OCI-LY1 (cell line): ENCODE measurements around the gene ITM2B.

Experiments
- H2AFZ ChIP-seq: fragments of 200-600 bp; sonication (generic), shearing (Covaris generic); 2 replicates; pipeline ENCODE4 v1.6.0; 2014; ENCODE audit warnings: antibody characterized with exemption, mild to moderate bottlenecking, low read length
- H3F3A ChIP-seq: fragments of 200-600 bp; sonication (generic), shearing (Covaris generic); 2 replicates; pipeline ENCODE4 v1.6.0; 2014; ENCODE audit warnings: mild to moderate bottlenecking, antibody characterized with exemption, low read length, moderate library complexity; ENCODE audit not compliant: insufficient read depth
- H3K27ac ChIP-seq: fragments of 200-600 bp; sonication (generic); 2 replicates; pipeline ENCODE4 v1.5.1; 2014; ENCODE audit warnings: low read length, mixed run types, mild to moderate bottlenecking, low read depth; ENCODE audit not compliant: poor library complexity, severe bottlenecking
- H3K27me3 ChIP-seq: fragments of 200-600 bp; sonication (generic); 2 replicates; pipeline ENCODE4 v1.6.0; 2014; ENCODE audit warnings: antibody characterized with exemption, mild to moderate bottlenecking, low read length, moderate library complexity; ENCODE audit not compliant: insufficient read depth
- H3K36me3 ChIP-seq: fragments of 200-600 bp; sonication (generic); 2 replicates; pipeline ENCODE4 v1.6.1; 2014; ENCODE audit warnings: mild to moderate bottlenecking, antibody characterized with exemption, low read length, moderate library complexity, mixed read lengths; ENCODE audit not compliant: insufficient read depth
- H3K4me1 ChIP-seq: fragments of 200-600 bp; sonication (generic); 2 replicates; pipeline ENCODE4 v1.5.1; 2014; ENCODE audit warnings: mild to moderate bottlenecking, low read length, moderate library complexity; ENCODE audit not compliant: insufficient read depth, severe bottlenecking
- H3K4me2 ChIP-seq: fragments of 200-600 bp; sonication (generic), shearing (Covaris generic); 2 replicates; pipeline ENCODE4 v1.6.1; 2014; ENCODE audit warnings: low read length
- H3K4me3 ChIP-seq: fragments of 200-600 bp; sonication (generic); 2 replicates; pipeline ENCODE4 v1.5.1; 2014; ENCODE audit warnings: low read length, low read depth, mild to moderate bottlenecking, mixed read lengths; ENCODE audit not compliant: poor library complexity, severe bottlenecking
- H3K79me2 ChIP-seq: fragments of 200-600 bp; shearing (Covaris generic); 2 replicates; pipeline ENCODE4 v1.6.1; 2016; ENCODE audit warnings: mixed run types, low read length, mixed read lengths; ENCODE audit not compliant: insufficient read depth
- H3K9ac ChIP-seq: fragments of 200-600 bp; sonication (generic), shearing (Covaris generic); 2 replicates; pipeline ENCODE4 v1.6.1; 2014; ENCODE audit warnings: mild to moderate bottlenecking, low read length, mixed read lengths
- H3K9me2 ChIP-seq: fragments of 200-600 bp; sonication (generic), shearing (Covaris generic); 2 replicates; pipeline ENCODE4 v1.6.1; 2014; ENCODE audit warnings: low read depth, mild to moderate bottlenecking, low read length, mixed read lengths
- H3K9me3 ChIP-seq: fragments of 200-600 bp; shearing (Covaris generic); 2 replicates; pipeline ENCODE4 v1.6.1; 2014; ENCODE audit warnings: low read length, mixed read lengths
- H4K20me1 ChIP-seq: fragments of 200-600 bp; sonication (generic), shearing (Covaris generic); 2 replicates; pipeline ENCODE4 v1.6.0; 2016; ENCODE audit warnings: mild to moderate bottlenecking, low read length; ENCODE audit not compliant: insufficient read depth
- EZH2 ChIP-seq: fragments of 200-600 bp; sonication (generic), shearing (Covaris generic); IDR thresholded peaks from 2 replicates; pipeline ENCODE4 v1.8.0; 2017; ENCODE audit warnings: borderline replicate concordance, mixed run types, mild to moderate bottlenecking, antibody characterized with exemption, low read length, moderate library complexity, mixed read lengths
- TF ChIP-seq, protein P1 (sequence below): fragments of 200-600 bp; sonication (generic), shearing (Covaris generic); IDR thresholded peaks from 2 replicates; pipeline ENCODE4 v1.5.1; 2017; ENCODE audit warnings: mild to moderate bottlenecking, antibody characterized with exemption, low read length, moderate library complexity, mixed read lengths

ITM2B gene

DNA sequence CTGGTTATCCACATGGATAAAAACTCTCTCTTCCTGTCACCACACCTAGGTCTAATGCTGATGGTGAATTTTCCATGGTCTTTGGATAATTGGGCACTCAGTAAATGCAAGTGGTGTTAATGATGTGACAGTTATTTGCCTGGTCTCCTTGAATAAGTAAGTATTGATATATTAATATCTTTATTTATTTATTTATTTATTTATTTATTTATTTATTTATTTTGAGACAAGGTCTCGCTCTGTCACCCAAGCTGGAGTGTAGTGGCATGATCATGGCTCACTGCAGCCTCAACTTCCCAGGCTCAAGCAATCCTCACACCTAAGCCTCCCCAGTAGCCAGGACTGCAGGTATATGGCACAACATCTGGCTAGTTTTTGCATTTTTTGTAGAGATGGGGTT is 46.3 kb upstream of the ITM2B start:
- no peak overlapping the region for H3K4me2 ChIP-seq
- H4K20me1 ChIP-seq, result no peaks in the 10 kb centered on the region
- H3K4me1 ChIP-seq, result no peaks in the 10 kb centered on the region
- no peaks in the 10 kb centered on the region for H3K79me2 ChIP-seq
- H3K27me3 ChIP-seq, result 0 out of 2 replicates have a peak, but pooled peaks cover 6% of the 10 kb centered on the region
- H3K27ac ChIP-seq, result no peak overlapping the region
- H3K9me2 ChIP-seq, result no peaks in the 10 kb centered on the region
- H3K36me3 ChIP-seq, result no peaks in the 10 kb centered on the region
- no peak overlapping the region for H3K9ac ChIP-seq
- no peaks in the 10 kb centered on the region for H3K9me3 ChIP-seq
- no peak overlapping the region for H3K4me3 ChIP-seq
- no peaks in the 10 kb centered on the region for H3F3A ChIP-seq
- no peak overlapping the region for H2AFZ ChIP-seq
- TF ChIP-seq, protein P1, sequence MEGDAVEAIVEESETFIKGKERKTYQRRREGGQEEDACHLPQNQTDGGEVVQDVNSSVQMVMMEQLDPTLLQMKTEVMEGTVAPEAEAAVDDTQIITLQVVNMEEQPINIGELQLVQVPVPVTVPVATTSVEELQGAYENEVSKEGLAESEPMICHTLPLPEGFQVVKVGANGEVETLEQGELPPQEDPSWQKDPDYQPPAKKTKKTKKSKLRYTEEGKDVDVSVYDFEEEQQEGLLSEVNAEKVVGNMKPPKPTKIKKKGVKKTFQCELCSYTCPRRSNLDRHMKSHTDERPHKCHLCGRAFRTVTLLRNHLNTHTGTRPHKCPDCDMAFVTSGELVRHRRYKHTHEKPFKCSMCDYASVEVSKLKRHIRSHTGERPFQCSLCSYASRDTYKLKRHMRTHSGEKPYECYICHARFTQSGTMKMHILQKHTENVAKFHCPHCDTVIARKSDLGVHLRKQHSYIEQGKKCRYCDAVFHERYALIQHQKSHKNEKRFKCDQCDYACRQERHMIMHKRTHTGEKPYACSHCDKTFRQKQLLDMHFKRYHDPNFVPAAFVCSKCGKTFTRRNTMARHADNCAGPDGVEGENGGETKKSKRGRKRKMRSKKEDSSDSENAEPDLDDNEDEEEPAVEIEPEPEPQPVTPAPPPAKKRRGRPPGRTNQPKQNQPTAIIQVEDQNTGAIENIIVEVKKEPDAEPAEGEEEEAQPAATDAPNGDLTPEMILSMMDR, result no peak
- TF ChIP-seq EZH2, result no peak

DNA sequence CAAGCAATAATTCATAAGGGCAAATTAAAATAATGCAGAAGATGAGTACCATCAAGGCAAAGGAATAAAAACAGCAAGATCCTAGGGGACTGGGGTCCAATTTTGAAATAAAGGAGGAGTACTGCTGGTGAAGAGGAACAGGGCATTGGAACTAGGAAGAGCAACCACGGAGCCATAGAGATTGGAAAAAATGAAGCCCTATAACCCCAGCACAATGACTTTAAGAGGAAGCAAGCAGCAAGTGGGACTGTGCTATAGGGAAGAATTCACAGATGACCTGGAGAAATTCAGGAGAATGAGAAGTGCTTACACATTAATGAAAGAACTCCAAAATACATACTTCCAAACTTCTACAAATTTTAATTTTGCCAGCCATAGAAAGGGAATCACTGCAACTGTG is 44.9 kb upstream of the ITM2B start:
- no peaks in the 10 kb centered on the region for H3K36me3 ChIP-seq
- H3K79me2 ChIP-seq, result no peaks in the 10 kb centered on the region
- 0 out of 2 replicates have a peak, but pooled peaks cover 6% of the 10 kb centered on the region for H3K27me3 ChIP-seq
- no peaks in the 10 kb centered on the region for H4K20me1 ChIP-seq
- no peaks in the 10 kb centered on the region for H3K9me3 ChIP-seq
- H3K4me1 ChIP-seq, result no peaks in the 10 kb centered on the region
- no peaks in the 10 kb centered on the region for H3F3A ChIP-seq
- H3K9me2 ChIP-seq, result no peaks in the 10 kb centered on the region
- H3K4me2 ChIP-seq, result no peak overlapping the region
- TF ChIP-seq, protein P1, result no peak
- no peak for TF ChIP-seq EZH2
- no peak overlapping the region for H3K4me3 ChIP-seq
- no peak overlapping the region for H2AFZ ChIP-seq
- H3K27ac ChIP-seq, result no peak overlapping the region
- no peak overlapping the region for H3K9ac ChIP-seq

DNA sequence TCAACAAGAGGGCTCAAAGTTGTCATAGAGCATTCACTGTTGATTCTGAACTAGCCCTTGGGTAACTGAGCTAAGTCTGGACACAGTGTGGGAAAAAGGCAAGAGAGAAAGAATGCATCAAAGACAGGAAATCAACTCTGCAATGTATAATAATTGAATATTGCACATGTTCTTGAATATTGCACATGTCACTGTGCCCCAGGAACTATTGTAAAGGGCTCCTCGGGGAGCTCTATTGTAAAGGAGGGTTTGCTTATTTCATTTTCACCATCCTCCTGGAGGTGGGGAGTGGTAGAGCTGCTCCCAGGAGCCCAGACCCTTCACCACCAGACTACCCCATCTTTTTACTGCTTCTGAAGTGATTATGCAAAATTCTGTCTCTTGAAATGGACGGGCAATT is 44.4 kb upstream of the ITM2B start:
- Histone ChIP-seq H3K27ac (no peak overlapping the region), H2AFZ (no peak overlapping the region), H3K27me3 (0 out of 2 replicates have a peak, but pooled peaks cover 6% of the 10 kb centered on the region), H3K9me3 (no peaks in the 10 kb centered on the region), H3K9me2 (no peaks in the 10 kb centered on the region), H3K4me2 (no peak overlapping the region), H3K4me1 (no peaks in the 10 kb centered on the region), H3K9ac (no peak overlapping the region), H3K79me2 (no peaks in the 10 kb centered on the region), H3K36me3 (no peaks in the 10 kb centered on the region), H3K4me3 (no peak overlapping the region), H3F3A (no peaks in the 10 kb centered on the region), H4K20me1 (no peaks in the 10 kb centered on the region)
- TF ChIP-seq EZH2, result no peak
- TF ChIP-seq, protein P1, result no peak
